Measurements from ENCODE around the gene LAMA4.

LAMA4 gene

GRCh38 chr6:112258642-112259336, 4.4 kb upstream of the LAMA4 start:
- TF ChIP-seq GATA2 (IDR thresholded peaks at IDR 0.05; ENCODE audit: low read depth, low read length), result no peak
- no peak for TF ChIP-seq GATA3 (IDR thresholded peaks at IDR 0.05; ENCODE audit: low read depth, low read length)

- no peak for TF ChIP-seq GATA3 (IDR thresholded peaks at IDR 0.05; ENCODE audit: low read depth, low read length)
- TF ChIP-seq GATA2 (IDR thresholded peaks at IDR 0.05; ENCODE audit: low read depth, low read length), result no peak
Measured at GRCh38 chr6:112257178-112257855, 3.0 kb upstream of the LAMA4 start.

- TF ChIP-seq GATA2 (IDR thresholded peaks at IDR 0.05; ENCODE audit: low read depth, low read length), result no peak
- TF ChIP-seq GATA3 (IDR thresholded peaks at IDR 0.05; ENCODE audit: low read depth, low read length), result no peak
Measured at GRCh38 chr6:112254921-112255320, 554 bp upstream of the LAMA4 start.

- TF ChIP-seq GATA3 (IDR thresholded peaks at IDR 0.05; ENCODE audit: low read depth, low read length), result no peak
- no peak for TF ChIP-seq GATA2 (IDR thresholded peaks at IDR 0.05; ENCODE audit: low read depth, low read length)
Measured at GRCh38 chr6:112253498-112253840, 898 bp downstream of the LAMA4 start.

GRCh38 chr6:112252571-112253497, 1.5 kb downstream of the LAMA4 start:
- TF ChIP-seq GATA2 (IDR thresholded peaks at IDR 0.05; ENCODE audit: low read depth, low read length) (no peak), GATA3 (IDR thresholded peaks at IDR 0.05; ENCODE audit: low read depth, low read length) (no peak)

- TF ChIP-seq GATA2 (IDR thresholded peaks at IDR 0.05; ENCODE audit: low read depth, low read length) (no peak), GATA3 (IDR thresholded peaks at IDR 0.05; ENCODE audit: low read depth, low read length) (no peak)
Measured at GRCh38 chr6:112251171-112251875, 3.0 kb downstream of the LAMA4 start.

GRCh38 chr6:112249489-112249888, 4.9 kb downstream of the LAMA4 start:
- TF ChIP-seq GATA3 (IDR thresholded peaks at IDR 0.05; ENCODE audit: low read depth, low read length) (no peak), GATA2 (IDR thresholded peaks at IDR 0.05; ENCODE audit: low read depth, low read length) (no peak)

- no peak for TF ChIP-seq GATA2 (IDR thresholded peaks at IDR 0.05; ENCODE audit: low read depth, low read length)
- no peak for TF ChIP-seq GATA3 (IDR thresholded peaks at IDR 0.05; ENCODE audit: low read depth, low read length)
Measured at GRCh38 chr6:112247275-112247674, 7.1 kb downstream of the LAMA4 start.

- TF ChIP-seq GATA2 (IDR thresholded peaks at IDR 0.05; ENCODE audit: low read depth, low read length), result no peak
- no peak for TF ChIP-seq GATA3 (IDR thresholded peaks at IDR 0.05; ENCODE audit: low read depth, low read length)
Measured at GRCh38 chr6:112245511-112246203, 8.7 kb downstream of the LAMA4 start.

- TF ChIP-seq GATA2 (IDR thresholded peaks at IDR 0.05; ENCODE audit: low read depth, low read length) (no peak), GATA3 (IDR thresholded peaks at IDR 0.05; ENCODE audit: low read depth, low read length) (no peak)
Measured at GRCh38 chr6:112243861-112244827, 10.2 kb downstream of the LAMA4 start.

GRCh38 chr6:112241820-112242429, 12.4 kb downstream of the LAMA4 start:
- no peak for TF ChIP-seq GATA2 (IDR thresholded peaks at IDR 0.05; ENCODE audit: low read depth, low read length)
- TF ChIP-seq GATA3 (IDR thresholded peaks at IDR 0.05; ENCODE audit: low read depth, low read length), result no peak

GRCh38 chr6:112237595-112237994, 16.8 kb downstream of the LAMA4 start:
- no peak for TF ChIP-seq GATA3 (IDR thresholded peaks at IDR 0.05; ENCODE audit: low read depth, low read length)
- TF ChIP-seq GATA2 (IDR thresholded peaks at IDR 0.05; ENCODE audit: low read depth, low read length), result no peak
